Immature natural killer cell (primary cell): ENCODE data around the gene OR52N2. TPM values are rescaled to one million over a fixed set of nuclear protein-coding genes. Genes with fewer than 3 reads are reported as not detected.

Experiments used
- DNase-seq, 3 donors: peaks; one replicate each; pipeline ENCODE4 v3.0.0; 2022; ENCODE audit warnings: mixed read lengths in 1 of 3
- H3K27ac Mint-ChIP-seq, 6 donors: one replicate each; pipeline ENCODE4 v1.8.0; 2020; ENCODE audit warnings: mixed read lengths in 6 of 6, mild to moderate bottlenecking in 5 of 6, inconsistent platforms in 4 of 6, moderate library complexity in 3 of 6
- H3K27me3 Mint-ChIP-seq, 3 donors: one replicate each; pipeline ENCODE4 v1.8.0; 2020 to 2021; ENCODE audit warnings: low read depth in 3 of 3, mild to moderate bottlenecking in 3 of 3, mixed read lengths in 3 of 3, moderate library complexity in 3 of 3, inconsistent platforms in 1 of 3
- H3K36me3 Mint-ChIP-seq, 3 donors: one replicate each; pipeline ENCODE4 v1.8.0; 2020; ENCODE audit warnings: mixed read lengths in 3 of 3, inconsistent platforms in 2 of 3, mild to moderate bottlenecking in 2 of 3
- H3K4me1 Mint-ChIP-seq, 2 donors: one replicate each; pipeline ENCODE4 v1.8.0; 2020; ENCODE audit warnings: inconsistent platforms in 2 of 2, mild to moderate bottlenecking in 2 of 2, mixed read lengths in 2 of 2, moderate library complexity in 1 of 2
- H3K4me3 Mint-ChIP-seq, 5 donors: one replicate each; pipeline ENCODE4 v1.8.0; 2020; ENCODE audit warnings: mild to moderate bottlenecking in 5 of 5, mixed read lengths in 5 of 5, inconsistent platforms in 3 of 5, moderate library complexity in 3 of 5
- H3K9me3 Mint-ChIP-seq, 6 donors: one replicate each; pipeline ENCODE4 v1.8.0; 2020; ENCODE audit warnings: mild to moderate bottlenecking in 6 of 6, mixed read lengths in 6 of 6, inconsistent platforms in 4 of 6, moderate library complexity in 3 of 6
- polyA plus RNA-seq, 3 donors: library from polyadenylated mRNA; unstranded; fragments of 300-500 nt; fragmentation: Illumina TruSeq; gene quantifications; one replicate each; pipeline ENCODE4 v1.2.3, GENCODE V29; 2021

OR52N2 gene
- polyA plus RNA-seq, 3 donors from 2014 or later, result not detected

DNA sequence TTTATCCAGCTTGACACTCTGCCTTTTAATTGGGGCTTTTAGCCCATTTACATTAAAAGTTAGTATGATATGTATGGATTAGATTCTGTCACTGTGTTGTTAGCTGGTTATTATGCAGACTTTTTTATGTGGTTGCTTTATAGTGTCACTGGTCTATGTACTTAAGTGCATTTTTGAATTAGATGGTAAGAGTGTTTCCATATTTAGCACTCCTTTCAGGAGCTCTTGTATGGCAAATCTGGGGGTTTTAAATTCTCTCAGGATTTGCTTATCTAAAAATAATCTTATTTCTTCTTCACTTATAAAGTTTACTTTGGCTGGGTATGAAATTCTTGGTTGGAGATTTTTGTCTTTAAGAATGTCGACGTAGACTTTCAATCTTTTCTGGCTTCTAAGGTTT, 29.0 kb downstream of the OR52N2 start:
- Mint-ChIP-seq H3K9me3 (peaks cover 0 to 1% (median 0%) of the 10 kb centered on the region in 6 donors), H3K27ac (no peak overlapping the region), H3K27me3 (peaks cover 2 to 11% (median 2%) of the 10 kb centered on the region in 3 donors), H3K4me1 (no peaks in the 10 kb centered on the region), H3K36me3 (no peaks in the 10 kb centered on the region), H3K4me3 (no peak overlapping the region)
- DNase-seq, result no peak

DNA sequence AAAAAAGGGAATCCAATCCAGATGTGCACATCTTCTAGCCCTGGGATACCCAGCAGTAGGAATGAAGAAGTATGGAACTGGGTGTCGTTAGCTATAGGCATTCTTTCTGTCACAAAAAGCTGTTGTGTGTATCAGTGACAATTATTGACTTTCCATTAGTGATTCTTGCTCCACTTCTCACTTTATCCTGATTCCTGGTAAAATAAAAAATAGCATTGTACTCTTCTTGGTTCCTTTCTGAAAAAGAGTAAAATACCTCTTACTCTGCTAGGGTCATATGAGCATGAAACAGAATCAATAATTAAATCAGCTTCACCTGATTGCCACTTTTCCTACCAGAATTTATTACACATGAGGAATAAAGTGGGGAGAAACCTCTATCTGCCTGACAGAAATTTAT, 33.1 kb downstream of the OR52N2 start, which contains the start of gene OR52E6:
TSS of gene OR52E6 (minus strand) at position 101 of the 400 bp plus-strand sequence. CDS start at position 101, 0 bp downstream.
- no peak for DNase-seq
- H3K27ac Mint-ChIP-seq, result no peak within 1 kb of the TSS
- H3K4me1 Mint-ChIP-seq, result no peaks in the 10 kb centered on the region
- peaks cover 2 to 10% (median 2%) of the 10 kb centered on the region in 3 donors for H3K27me3 Mint-ChIP-seq
- H3K9me3 Mint-ChIP-seq, result no peaks in the 10 kb centered on the region
- no peaks in the 10 kb centered on the region for H3K36me3 Mint-ChIP-seq
- no peak within 1 kb of the TSS for H3K4me3 Mint-ChIP-seq

DNA sequence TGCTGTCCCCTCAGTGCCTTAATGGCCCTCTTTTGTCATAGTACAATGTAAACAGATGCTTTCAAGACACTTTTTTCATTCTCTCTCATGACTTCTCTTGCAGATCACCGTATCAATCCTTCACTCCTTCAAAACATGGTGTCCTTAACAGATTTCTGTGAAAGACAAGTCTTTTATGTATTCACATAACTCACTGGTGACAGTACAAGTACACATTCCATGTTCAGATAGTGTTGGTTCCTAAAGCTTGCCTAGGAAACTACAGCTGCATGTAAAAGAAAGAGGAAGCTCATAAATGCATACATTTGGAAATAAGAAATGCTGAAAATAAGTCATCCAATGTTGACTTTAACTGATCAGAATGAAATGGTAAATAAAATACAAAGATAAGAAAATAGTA, 38.0 kb downstream of the OR52N2 start:
- Mint-ChIP-seq H3K9me3 (peaks cover 0 to 1% (median 0%) of the 10 kb centered on the region in 6 donors), H3K4me1 (no peaks in the 10 kb centered on the region), H3K36me3 (no peaks in the 10 kb centered on the region), H3K27ac (no peak overlapping the region), H3K4me3 (no peak overlapping the region), H3K27me3 (peaks cover 0 to 3% (median 1%) of the 10 kb centered on the region in 3 donors)
- DNase-seq, result no peak

DNA sequence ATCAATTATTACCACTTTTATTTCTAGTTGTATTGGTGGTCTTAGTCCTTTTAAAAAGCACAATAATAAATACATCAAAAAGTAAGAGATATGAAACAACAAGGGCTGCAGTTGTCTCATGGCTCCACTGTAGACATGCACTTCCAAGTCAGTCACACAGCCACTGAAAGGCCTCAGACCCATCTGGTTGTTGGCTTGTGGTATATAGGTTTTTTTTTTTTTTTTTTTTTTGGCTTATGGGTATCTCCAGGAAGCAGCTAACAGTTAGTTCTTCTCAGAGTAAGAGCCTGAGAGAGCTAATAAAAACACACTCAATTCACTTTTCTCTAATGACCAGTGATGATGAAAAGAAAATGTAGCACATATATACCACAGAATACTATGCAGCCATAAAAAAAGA, 39.0 kb downstream of the OR52N2 start:
- no peak overlapping the region for H3K27ac Mint-ChIP-seq
- peaks cover 0 to 1% (median 0%) of the 10 kb centered on the region in 6 donors for H3K9me3 Mint-ChIP-seq
- H3K27me3 Mint-ChIP-seq, result peaks cover 0 to 5% (median 1%) of the 10 kb centered on the region in 3 donors
- no peaks in the 10 kb centered on the region for H3K4me1 Mint-ChIP-seq
- DNase-seq, result no peak
- no peaks in the 10 kb centered on the region for H3K36me3 Mint-ChIP-seq
- no peak overlapping the region for H3K4me3 Mint-ChIP-seq

DNA sequence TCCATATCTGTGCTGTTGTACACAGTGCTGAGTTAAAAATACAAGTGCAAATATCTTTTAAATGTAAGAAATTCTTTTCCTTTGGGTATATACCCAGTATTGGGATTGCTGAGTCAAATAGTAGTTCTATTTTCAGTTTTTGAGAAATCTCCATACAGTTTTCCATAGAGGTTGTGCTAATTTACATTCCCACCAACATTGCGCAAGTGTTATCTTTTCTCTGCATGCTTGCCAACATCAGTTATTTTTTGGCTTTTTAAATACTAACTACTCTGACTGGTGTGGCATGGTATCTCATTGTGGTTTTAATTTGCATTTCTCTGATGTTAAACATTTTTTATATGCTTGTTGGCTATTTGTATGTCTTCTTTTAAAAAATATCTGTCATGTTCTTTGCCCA, 42.3 kb downstream of the OR52N2 start:
- H3K9me3 Mint-ChIP-seq, result peaks cover 0 to 3% (median 0%) of the 10 kb centered on the region in 6 donors
- H3K4me1 Mint-ChIP-seq, result no peaks in the 10 kb centered on the region
- H3K36me3 Mint-ChIP-seq, result no peaks in the 10 kb centered on the region
- DNase-seq, result no peak
- peaks cover 0 to 12% (median 4%) of the 10 kb centered on the region in 3 donors for H3K27me3 Mint-ChIP-seq
- H3K27ac Mint-ChIP-seq, result no peak overlapping the region
- no peak overlapping the region for H3K4me3 Mint-ChIP-seq

DNA sequence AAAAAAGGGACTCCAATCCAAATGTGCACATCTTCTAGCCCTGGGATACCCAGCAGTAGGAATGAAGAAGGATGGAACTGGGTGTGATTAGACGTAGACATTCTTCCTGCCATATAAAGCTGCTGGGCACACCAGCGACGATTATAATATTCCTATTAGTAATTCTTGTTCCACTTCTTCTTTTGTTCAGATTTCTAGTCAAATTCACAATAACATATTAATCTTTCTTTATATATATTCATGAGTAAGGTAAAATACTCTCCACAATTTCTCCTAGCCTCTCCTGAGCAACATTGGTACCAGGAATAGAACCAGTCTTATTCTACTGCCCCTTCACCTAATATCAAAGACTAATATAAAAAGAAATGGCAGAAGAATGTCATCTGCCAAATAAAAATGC, 48.9 kb downstream of the OR52N2 start, which contains the start of gene OR52E8:
TSS of gene OR52E8 (minus strand) at position 101 of the 400 bp plus-strand sequence. CDS start at position 101, 0 bp downstream.
- DNase-seq, result no peak
- Mint-ChIP-seq H3K4me3 (no peak within 1 kb of the TSS), H3K27me3 (peaks cover 0 to 13% (median 2%) of the 10 kb centered on the region in 3 donors), H3K27ac (no peak within 1 kb of the TSS), H3K9me3 (peaks cover 0 to 2% (median 0%) of the 10 kb centered on the region in 6 donors), H3K4me1 (no peaks in the 10 kb centered on the region), H3K36me3 (no peaks in the 10 kb centered on the region)

DNA sequence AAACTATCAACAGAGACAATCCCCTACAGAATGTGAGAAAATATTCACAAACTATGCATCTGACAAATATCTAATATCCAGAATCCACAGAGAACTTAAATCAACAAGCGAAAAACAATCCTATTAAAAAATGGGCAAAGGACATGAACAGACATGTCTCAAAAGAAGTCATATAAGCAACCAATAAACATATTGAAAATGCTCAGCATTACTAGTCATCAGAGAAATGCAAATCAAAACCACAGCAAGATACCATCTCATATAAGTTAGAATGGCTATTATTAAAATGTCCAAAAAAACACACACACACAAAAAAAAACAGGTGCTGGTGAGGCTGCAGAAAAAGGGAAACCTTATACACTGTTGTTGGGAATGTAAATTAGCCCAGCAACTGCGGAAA, 57.1 kb downstream of the OR52N2 start:
- Mint-ChIP-seq H3K27ac (no peak overlapping the region), H3K27me3 (peaks cover 2 to 15% (median 4%) of the 10 kb centered on the region in 3 donors), H3K4me1 (no peaks in the 10 kb centered on the region), H3K9me3 (peaks cover 0 to 5% (median 1%) of the 10 kb centered on the region in 6 donors), H3K36me3 (no peaks in the 10 kb centered on the region), H3K4me3 (no peak overlapping the region)
- DNase-seq, result no peak

Other genes starting within 250 kb of the OR52N2 start
- gene OR52B6, start 228.0 kb upstream of the OR52N2 start, polyA plus RNA-seq, result not detected
- gene TRIM6, start 212.3 kb upstream of the OR52N2 start, polyA plus RNA-seq, result not detected
- 10 to 100 TPM; 13.6 to 37.6 (median 18.8) TPM for gene TRIM34, start 183.9 kb upstream of the OR52N2 start, polyA plus RNA-seq
- gene TRIM5, start 123.8 kb upstream of the OR52N2 start, polyA plus RNA-seq, result 10 to 100 TPM in 2 of 3 donors, 1 to 10 TPM in 1; 8.9 to 19.8 (median 14.6) TPM
- gene TRIM22, start 119.1 kb upstream of the OR52N2 start, polyA plus RNA-seq, result 100 to 1,000 TPM; 148 to 196 (median 166) TPM
- gene OR56B1, start 72.5 kb upstream of the OR52N2 start, polyA plus RNA-seq, result under 1 TPM in 1 of 3 donors, not detected in 2; 0.28 TPM
- gene OR52N4, start 54.7 kb upstream of the OR52N2 start, polyA plus RNA-seq, result not detected
- not detected for gene OR52N5, start 25.6 kb upstream of the OR52N2 start, polyA plus RNA-seq
- not detected for gene OR52N1, start 17.7 kb upstream of the OR52N2 start, polyA plus RNA-seq
- not detected for gene OR52E6, start 33.0 kb downstream of the OR52N2 start, polyA plus RNA-seq
- gene OR52E8, start 48.8 kb downstream of the OR52N2 start, polyA plus RNA-seq, result not detected
- gene OR52E4, start 71.7 kb downstream of the OR52N2 start, polyA plus RNA-seq, result not detected
- gene OR52E5, start 84.3 kb downstream of the OR52N2 start, polyA plus RNA-seq, result not detected
- not detected for gene OR56A3, start 133.3 kb downstream of the OR52N2 start, polyA plus RNA-seq
- gene OR56A5, start 159.6 kb downstream of the OR52N2 start, polyA plus RNA-seq, result not detected
- not detected for gene OR52L1, start 178.1 kb downstream of the OR52N2 start, polyA plus RNA-seq
- not detected for gene OR56A4, start 198.0 kb downstream of the OR52N2 start, polyA plus RNA-seq
- not detected for gene OR56A1, start 221.8 kb downstream of the OR52N2 start, polyA plus RNA-seq